ENCODE data around the gene C14orf180.

C14orf180 gene

GRCh38 chr14:104595116-104595675, 15.6 kb downstream of the C14orf180 start:
- no peak for TF ChIP-seq CTCF (IDR thresholded peaks at IDR 0.05; ENCODE audit: insufficient read depth, low read depth, low read length, missing control alignments)
- DNase-seq (ENCODE audit: low read depth) = no peak
- H3K4me3 ChIP-seq (ENCODE audit: low read length) = no peak overlapping the region

GRCh38 chr14:104595911-104596450, 16.4 kb downstream of the C14orf180 start:
- no peak for DNase-seq (ENCODE audit: low read depth)
- no peak for TF ChIP-seq CTCF (IDR thresholded peaks at IDR 0.05; ENCODE audit: insufficient read depth, low read depth, low read length, missing control alignments)
- no peak overlapping the region for H3K4me3 ChIP-seq (ENCODE audit: low read length)

GRCh38 chr14:104596451-104596918, 16.9 kb downstream of the C14orf180 start:
- no peak for TF ChIP-seq CTCF (IDR thresholded peaks at IDR 0.05; ENCODE audit: insufficient read depth, low read depth, low read length, missing control alignments)
- no peak overlapping the region for H3K4me3 ChIP-seq (ENCODE audit: low read length)
- DNase-seq (ENCODE audit: low read depth) = no peak

GRCh38 chr14:104596927-104597351, 17.4 kb downstream of the C14orf180 start:
- DNase-seq (ENCODE audit: low read depth) = no peak
- H3K4me3 ChIP-seq (ENCODE audit: low read length) = no peak overlapping the region
- TF ChIP-seq CTCF (IDR thresholded peaks at IDR 0.05; ENCODE audit: insufficient read depth, low read depth, low read length, missing control alignments) = no peak

GRCh38 chr14:104597576-104597975, 18.0 kb downstream of the C14orf180 start:
- DNase-seq (ENCODE audit: low read depth) = no peak
- no peak overlapping the region for H3K4me3 ChIP-seq (ENCODE audit: low read length)
- TF ChIP-seq CTCF (IDR thresholded peaks at IDR 0.05; ENCODE audit: insufficient read depth, low read depth, low read length, missing control alignments) = no peak

- TF ChIP-seq CTCF (IDR thresholded peaks at IDR 0.05; ENCODE audit: insufficient read depth, low read depth, low read length, missing control alignments) = no peak
- no peak overlapping the region for H3K4me3 ChIP-seq (ENCODE audit: low read length)
- no peak for DNase-seq (ENCODE audit: low read depth)
These were observed 18.7 kb downstream of the C14orf180 start for GRCh38 chr14:104598039-104598909.

All from epithelial cell of esophagus (primary cell).